NCI-H82 treated with DMSO at 0.1 percent for 48 hours (cell line): Measurements from ENCODE around the gene GDF11.
A peak's percentile ranks its signal among the peaks of the same experiment; 100 is the strongest.
"Not testable (repeated sequence)": the region's sequence is repeated elsewhere in the genome, so short reads cannot be mapped to it uniquely, and the experiment has no call there.

ENCODE experiments used
- DNase-seq: peaks from one replicate; lab custom pipeline; 2025; ENCODE audit not compliant: unreplicated experiment; lab: John Stamatoyannopoulos, UW

The GDF11 gene

GRCh38 chr12:55738123-55739024 is 4.5 kb upstream of the GDF11 start:
- DNase-seq = peak; percentile 88

- no peak for DNase-seq
Measured at GRCh38 chr12:55739025-55739378, 3.9 kb upstream of the GDF11 start.

- no peak for DNase-seq
Measured at GRCh38 chr12:55741931-55742680, 816 bp upstream of the GDF11 start.

GRCh38 chr12:55743406-55744339 is 751 bp downstream of the GDF11 start:
- DNase-seq = no peak

- DNase-seq = no peak
Measured at GRCh38 chr12:55744340-55745030, 1.6 kb downstream of the GDF11 start.

- DNase-seq = peak; percentile 91
Measured at GRCh38 chr12:55745361-55746173, 2.6 kb downstream of the GDF11 start.

- peak; percentile 67 for DNase-seq
Measured at GRCh38 chr12:55746174-55746912, 3.4 kb downstream of the GDF11 start.

GRCh38 chr12:55746913-55747231 is 4.0 kb downstream of the GDF11 start:
- no peak for DNase-seq

- no peak for DNase-seq
Measured at GRCh38 chr12:55748230-55748993, 5.5 kb downstream of the GDF11 start.

GRCh38 chr12:55755246-55755645 is 12.3 kb downstream of the GDF11 start:
- no peak for DNase-seq

GRCh38 chr12:55757701-55758100 is 14.8 kb downstream of the GDF11 start:
- DNase-seq = no peak

GRCh38 chr12:55758575-55758974 is 15.7 kb downstream of the GDF11 start:
- DNase-seq = not testable (repeated sequence)

- DNase-seq = no peak
Measured at GRCh38 chr12:55760663-55761062, 17.7 kb downstream of the GDF11 start.

GRCh38 chr12:55762646-55763045 is 19.7 kb downstream of the GDF11 start:
- no peak for DNase-seq

GRCh38 chr12:55765736-55766290 is 22.9 kb downstream of the GDF11 start:
- DNase-seq = no peak

GRCh38 chr12:55767156-55767555 is 24.2 kb downstream of the GDF11 start:
- no peak for DNase-seq

GRCh38 chr12:55771736-55772135 is 28.8 kb downstream of the GDF11 start:
- DNase-seq = no peak

GRCh38 chr12:55777856-55778255 is 34.9 kb downstream of the GDF11 start:
- DNase-seq = no peak
